DND-41 (cell line): ENCODE results near the gene PTH2.

ENCODE experiments used
- ATAC-seq: fragments of 200-7000 bp; cut with Tn5 transposase; 3 replicates; pipeline ENCODE4 v1.9.1; 2021; ENCODE audit warnings: low read depth; ENCODE audit not compliant: insufficient read depth
- DNase-seq: peaks from one replicate; pipeline ENCODE4 v3.0.0-alpha.2; 2020
- H2AFZ ChIP-seq: 2 replicates; pipeline ENCODE4 v1.6.0; 2012; ENCODE audit warnings: low read depth, low read length
- H3K27ac ChIP-seq: 2 replicates; pipeline ENCODE4 v1.5.1; 2012; ENCODE audit warnings: low read length, inconsistent platforms
- H3K27me3 ChIP-seq: fragments of 200-600 bp; sonication (generic); 2 replicates; pipeline ENCODE4 v1.6.0; 2012; ENCODE audit warnings: low read length, mild to moderate bottlenecking, inconsistent platforms; ENCODE audit not compliant: insufficient read depth, poor library complexity
- H3K36me3 ChIP-seq: 2 replicates; pipeline ENCODE4 v1.5.1; 2012; ENCODE audit warnings: low read length, inconsistent platforms; ENCODE audit not compliant: insufficient read depth
- H3K4me1 ChIP-seq: 2 replicates; pipeline ENCODE4 v1.5.1; 2012; ENCODE audit warnings: mild to moderate bottlenecking, low read length; ENCODE audit not compliant: insufficient read depth
- H3K4me2 ChIP-seq: 2 replicates; pipeline ENCODE4 v1.6.0; 2012; ENCODE audit warnings: mild to moderate bottlenecking, moderate library complexity, low read length, inconsistent platforms; ENCODE audit not compliant: insufficient read depth
- H3K4me3 ChIP-seq, 2 experiments: fragments of 200-600 bp in 1 of 2; shearing (Covaris generic) in 1 of 2; 2 replicates each; pipeline ENCODE4 v1.5.1; 2012 to 2016; ENCODE audit warnings: inconsistent platforms in 2 of 2, low read length in 2 of 2, mild to moderate bottlenecking in 2 of 2, low read depth in 1 of 2, moderate library complexity in 1 of 2
- H3K79me2 ChIP-seq: 2 replicates; pipeline ENCODE4 v1.6.0; 2012; ENCODE audit warnings: low read length, inconsistent platforms; ENCODE audit not compliant: insufficient read depth
- H3K9ac ChIP-seq: 2 replicates; pipeline ENCODE4 v1.6.0; 2012; ENCODE audit warnings: low read depth, mild to moderate bottlenecking, inconsistent platforms, low read length, moderate library complexity
- H3K9me3 ChIP-seq: 2 replicates; pipeline ENCODE4 v1.5.1; 2012; ENCODE audit warnings: low read length, moderate library complexity, mild to moderate bottlenecking, inconsistent platforms; ENCODE audit not compliant: insufficient read depth, severe bottlenecking
- H4K20me1 ChIP-seq: 2 replicates; pipeline ENCODE4 v1.6.0; 2012; ENCODE audit warnings: low read length; ENCODE audit not compliant: insufficient read depth
- EZH2 ChIP-seq: IDR thresholded peaks from 3 replicates; pipeline ENCODE4 v1.6.1; 2012; ENCODE audit warnings: borderline replicate concordance, low read depth, mild to moderate bottlenecking, moderate library complexity, low read length, inconsistent platforms; ENCODE audit not compliant: severe bottlenecking
- TF ChIP-seq, protein P1 (sequence below): IDR thresholded peaks from 2 replicates; pipeline ENCODE4 v1.5.1; 2012; ENCODE audit warnings: borderline replicate concordance, low read length, moderate library complexity, mild to moderate bottlenecking; ENCODE audit not compliant: poor library complexity, severe bottlenecking; ENCODE audit errors: extremely low read depth

PTH2 gene

DNA sequence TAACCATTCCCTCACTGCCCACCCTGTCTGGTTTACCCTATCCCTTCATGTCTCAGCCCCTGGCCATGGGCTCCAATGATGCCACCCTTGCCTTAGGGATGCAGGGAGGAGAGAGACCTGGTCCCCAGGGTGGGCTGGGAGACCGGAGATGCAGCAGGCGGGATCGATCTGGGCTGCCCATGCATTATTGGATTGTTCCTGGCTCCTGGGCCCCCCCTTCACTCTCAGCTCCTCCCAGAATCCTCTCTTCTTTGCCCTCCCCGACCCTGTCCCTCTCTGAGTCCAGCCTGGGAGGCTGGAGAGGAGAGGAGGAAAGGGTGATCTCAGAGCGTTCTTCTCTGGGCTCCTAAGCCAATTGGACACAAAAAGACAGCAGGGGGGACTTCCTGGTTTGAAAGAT lies 29.4 kb downstream of the PTH2 start:
- H3K79me2 ChIP-seq, result no peaks in the 10 kb centered on the region
- H3K9ac ChIP-seq, result no peak overlapping the region
- no peak overlapping the region for H3K4me2 ChIP-seq
- no peaks in the 10 kb centered on the region for H3K27me3 ChIP-seq
- H3K4me1 ChIP-seq, result no peaks in the 10 kb centered on the region
- no peak for DNase-seq
- H3K27ac ChIP-seq, result no peak overlapping the region
- H4K20me1 ChIP-seq, result no peaks in the 10 kb centered on the region
- H3K36me3 ChIP-seq, result no peaks in the 10 kb centered on the region
- no peaks in the 10 kb centered on the region for H3K9me3 ChIP-seq
- ATAC-seq, result no peak
- no peak overlapping the region for H3K4me3 ChIP-seq
- no peak overlapping the region for H2AFZ ChIP-seq
- no peak for TF ChIP-seq EZH2
- TF ChIP-seq, protein P1, sequence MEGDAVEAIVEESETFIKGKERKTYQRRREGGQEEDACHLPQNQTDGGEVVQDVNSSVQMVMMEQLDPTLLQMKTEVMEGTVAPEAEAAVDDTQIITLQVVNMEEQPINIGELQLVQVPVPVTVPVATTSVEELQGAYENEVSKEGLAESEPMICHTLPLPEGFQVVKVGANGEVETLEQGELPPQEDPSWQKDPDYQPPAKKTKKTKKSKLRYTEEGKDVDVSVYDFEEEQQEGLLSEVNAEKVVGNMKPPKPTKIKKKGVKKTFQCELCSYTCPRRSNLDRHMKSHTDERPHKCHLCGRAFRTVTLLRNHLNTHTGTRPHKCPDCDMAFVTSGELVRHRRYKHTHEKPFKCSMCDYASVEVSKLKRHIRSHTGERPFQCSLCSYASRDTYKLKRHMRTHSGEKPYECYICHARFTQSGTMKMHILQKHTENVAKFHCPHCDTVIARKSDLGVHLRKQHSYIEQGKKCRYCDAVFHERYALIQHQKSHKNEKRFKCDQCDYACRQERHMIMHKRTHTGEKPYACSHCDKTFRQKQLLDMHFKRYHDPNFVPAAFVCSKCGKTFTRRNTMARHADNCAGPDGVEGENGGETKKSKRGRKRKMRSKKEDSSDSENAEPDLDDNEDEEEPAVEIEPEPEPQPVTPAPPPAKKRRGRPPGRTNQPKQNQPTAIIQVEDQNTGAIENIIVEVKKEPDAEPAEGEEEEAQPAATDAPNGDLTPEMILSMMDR, result no peak

DNA sequence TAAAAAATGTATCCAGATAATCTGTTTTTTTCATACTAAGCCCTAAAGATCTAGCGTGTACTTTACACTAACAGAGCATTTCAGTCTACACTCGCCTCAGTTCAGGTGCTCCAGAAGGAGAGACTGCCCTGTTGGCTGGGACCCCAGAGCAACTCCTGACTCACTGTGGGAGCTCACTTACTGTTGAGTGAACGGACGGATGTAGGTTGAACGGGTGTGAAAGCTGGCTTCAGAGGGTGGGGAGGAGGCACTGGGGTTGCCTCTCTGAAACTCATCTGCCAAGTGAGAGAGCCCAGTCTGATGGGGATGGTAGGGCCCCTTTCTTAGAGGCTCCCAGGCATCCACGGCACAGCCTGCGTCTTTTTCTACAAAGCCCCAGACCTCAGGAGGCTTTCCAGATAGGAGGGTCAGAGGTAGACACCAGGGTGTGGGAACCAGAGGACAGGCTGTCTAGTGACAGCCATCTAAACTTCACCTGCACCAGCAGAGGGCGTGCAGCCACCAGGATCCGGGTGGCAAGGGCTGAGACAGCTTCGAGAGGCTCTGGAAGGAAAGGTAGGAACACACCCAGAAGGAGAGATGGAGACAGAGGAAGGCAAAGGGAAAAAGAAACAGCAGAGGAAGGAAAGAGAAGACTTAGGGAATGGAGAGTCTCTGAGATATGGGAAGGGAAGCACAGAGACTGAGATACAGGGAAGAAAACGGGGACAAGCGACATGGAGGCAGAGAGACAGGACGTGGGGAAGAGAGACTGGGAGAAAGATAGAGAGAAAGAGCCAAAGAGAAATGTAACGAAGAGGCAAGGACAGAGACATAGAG lies 31.5 kb downstream of the PTH2 start:
- Histone ChIP-seq H4K20me1 (no peaks in the 10 kb centered on the region), H3K27ac (no peak overlapping the region), H2AFZ (0 out of 2 replicates have a peak overlapping the region, but pooled peaks have one; percentile 19), H3K4me3 (no peak overlapping the region), H3K4me1 (no peaks in the 10 kb centered on the region), H3K9ac (no peak overlapping the region), H3K79me2 (no peaks in the 10 kb centered on the region), H3K36me3 (no peaks in the 10 kb centered on the region), H3K27me3 (no peaks in the 10 kb centered on the region), H3K4me2 (no peak overlapping the region), H3K9me3 (no peaks in the 10 kb centered on the region)
- TF ChIP-seq, protein P1, result peak; percentile 88
- TF ChIP-seq EZH2, result no peak
- DNase-seq (peak; percentile 72), ATAC-seq (peak; percentile 95)

DNA sequence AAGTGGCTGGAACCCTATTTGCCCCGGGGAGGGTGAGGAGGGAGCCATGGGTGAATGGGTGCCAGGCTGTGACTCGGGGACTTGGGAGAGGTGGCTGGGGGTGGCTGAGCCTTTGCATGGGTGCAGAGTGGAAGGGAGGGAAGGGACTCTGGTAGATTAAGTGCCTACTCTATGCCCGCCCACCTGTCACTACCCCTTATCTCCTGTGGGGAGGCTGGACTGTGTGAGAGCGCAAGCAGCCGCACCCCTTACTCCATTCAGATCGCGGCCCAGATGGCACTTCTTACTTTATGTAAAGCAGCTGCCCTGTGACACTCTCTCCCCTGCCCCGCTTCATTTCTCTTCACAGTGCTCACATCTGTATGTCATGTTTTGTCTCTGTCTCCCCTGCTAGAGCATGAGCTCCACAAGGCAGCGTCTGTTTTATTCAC lies 32.3 kb downstream of the PTH2 start:
- Histone ChIP-seq H3K9ac (no peak overlapping the region), H3K4me1 (no peaks in the 10 kb centered on the region), H2AFZ (no peak overlapping the region), H3K79me2 (no peaks in the 10 kb centered on the region), H3K9me3 (no peaks in the 10 kb centered on the region), H3K27ac (no peak overlapping the region), H3K4me2 (no peak overlapping the region), H4K20me1 (no peaks in the 10 kb centered on the region), H3K27me3 (no peaks in the 10 kb centered on the region), H3K36me3 (no peaks in the 10 kb centered on the region), H3K4me3 (no peak overlapping the region)
- TF ChIP-seq, protein P1, result no peak
- TF ChIP-seq EZH2, result no peak
- DNase-seq, result no peak
- ATAC-seq, result no peak
